SK-N-SH treated with all-trans-retinoic acid at 6 μM for 48 hours (cell line): ENCODE data around the gene FCGR3A.
"Not testable (repeated sequence)": the region's sequence is repeated elsewhere in the genome, so short reads cannot be mapped to it uniquely, and the experiment has no call there.

Experiments
- ATAC-seq: fragments of 200-7000 bp; cut with Tn5 transposase; 3 replicates; pipeline ENCODE4 v1.9.1; 2020; ENCODE audit warnings: mild to moderate bottlenecking, moderate library complexity
- CSDC2 ChIP-seq: fragments of 250-450 bp; sonication (Bioruptor Pico); IDR thresholded peaks from 2 replicates; pipeline ENCODE4 v1.5.0; 2020; ENCODE audit warnings: mild to moderate bottlenecking, moderate library complexity
- GLIS3 ChIP-seq: fragments of 250-450 bp; sonication (Bioruptor Pico); IDR thresholded peaks from 2 replicates; pipeline ENCODE4 v1.5.0; 2020; ENCODE audit warnings: mild to moderate bottlenecking, moderate library complexity
- PATZ1 ChIP-seq: fragments of 250-450 bp; sonication (Bioruptor Pico); IDR thresholded peaks from 2 replicates; pipeline ENCODE4 v1.8.0; 2020; ENCODE audit warnings: mild to moderate bottlenecking, moderate library complexity, borderline replicate concordance
- POU6F1 ChIP-seq: fragments of 250-450 bp; sonication (Bioruptor Pico); IDR thresholded peaks from 2 replicates; pipeline ENCODE4 v1.8.0; 2021; ENCODE audit warnings: low read depth, mild to moderate bottlenecking, moderate library complexity, borderline replicate concordance
- RARB ChIP-seq: fragments of 250-450 bp; sonication (Bioruptor Pico); IDR thresholded peaks from 2 replicates; pipeline ENCODE4 v1.8.0; 2021; ENCODE audit warnings: mild to moderate bottlenecking, moderate library complexity
- SNAI2 ChIP-seq: fragments of 250-450 bp; sonication (Bioruptor Pico); IDR thresholded peaks from 2 replicates; pipeline ENCODE4 v1.5.0; 2020; ENCODE audit warnings: mild to moderate bottlenecking, moderate library complexity
- TCF4 ChIP-seq: fragments of 250-450 bp; sonication (Bioruptor Pico); IDR thresholded peaks from 2 replicates; pipeline ENCODE4 v1.8.0; 2021; ENCODE audit warnings: mild to moderate bottlenecking, moderate library complexity, borderline replicate concordance
- TOX ChIP-seq: fragments of 250-450 bp; sonication (Bioruptor Pico); IDR thresholded peaks from 2 replicates; pipeline ENCODE4 v1.8.0; 2021; ENCODE audit warnings: mild to moderate bottlenecking, moderate library complexity, borderline replicate concordance
- TSHZ2 ChIP-seq: fragments of 250-450 bp; sonication (Bioruptor Pico); IDR thresholded peaks from 2 replicates; pipeline ENCODE4 v1.5.0; 2020; ENCODE audit warnings: mild to moderate bottlenecking, moderate library complexity
- ZC3H10 ChIP-seq: fragments of 250-450 bp; sonication (Bioruptor Pico); IDR thresholded peaks from 2 replicates; pipeline ENCODE4 v1.5.1; 2021; ENCODE audit warnings: mild to moderate bottlenecking, moderate library complexity
- ZFP30 ChIP-seq: fragments of 450-650 bp; formaldehyde crosslinking; IDR thresholded peaks from 2 replicates; pipeline ENCODE4 v1.5.0; 2022; ENCODE audit warnings: mild to moderate bottlenecking, moderate library complexity
- ZNF8 ChIP-seq: fragments of 450-650 bp; formaldehyde crosslinking; IDR thresholded peaks from 2 replicates; pipeline ENCODE4 v1.5.0; 2020; ENCODE audit warnings: mild to moderate bottlenecking, moderate library complexity

Gene FCGR3A

GRCh38 chr1:161549652-161550051 is at the start of gene FCGR3A:
Gene FCGR3A (minus strand): TSS chr1:161549818. CDS start chr1:161549736, 82 bp downstream.
- no peak for TF ChIP-seq CSDC2
- no peak for TF ChIP-seq ZC3H10 (CRISPR knock-in tag)
- TF ChIP-seq ZNF8 (CRISPR knock-in tag) = no peak
- no peak for TF ChIP-seq TOX
- TF ChIP-seq POU6F1 (CRISPR knock-in tag) = no peak
- no peak for TF ChIP-seq GLIS3 (CRISPR knock-in tag)
- TF ChIP-seq SNAI2 (CRISPR knock-in tag) = no peak
- no peak for TF ChIP-seq ZFP30 (CRISPR knock-in tag)
- no peak for TF ChIP-seq TSHZ2 (CRISPR knock-in tag)
- TF ChIP-seq PATZ1 (CRISPR knock-in tag) = no peak
- TF ChIP-seq TCF4 = no peak
- no peak for TF ChIP-seq RARB (CRISPR knock-in tag)
- ATAC-seq = no peak

GRCh38 chr1:161597077-161597476 is 47.5 kb upstream of the FCGR3A start:
- ATAC-seq = not testable (repeated sequence)

- ATAC-seq = not testable (repeated sequence)
Measured at GRCh38 chr1:161595583-161595982, 46.0 kb upstream of the FCGR3A start.

- ATAC-seq = peak; percentile 15; the same call in 2 of the 3 replicates
Measured at GRCh38 chr1:161595173-161595572, 45.6 kb upstream of the FCGR3A start.

GRCh38 chr1:161594269-161594984 is 44.8 kb upstream of the FCGR3A start:
- peak; percentile 39 for ATAC-seq

GRCh38 chr1:161593092-161593755 is 43.6 kb upstream of the FCGR3A start:
- not testable (repeated sequence) for ATAC-seq

GRCh38 chr1:161592586-161592985 is 43.0 kb upstream of the FCGR3A start:
- not testable (repeated sequence) for ATAC-seq

GRCh38 chr1:161589920-161590319 is 40.3 kb upstream of the FCGR3A start:
- ATAC-seq = peak; percentile 7; the same call in 1 of the 3 replicates

GRCh38 chr1:161589365-161589764 is 39.7 kb upstream of the FCGR3A start:
- ATAC-seq = peak; percentile 15; the same call in 2 of the 3 replicates

- not testable (repeated sequence) for ATAC-seq
Measured at GRCh38 chr1:161588596-161588995, 39.0 kb upstream of the FCGR3A start.

GRCh38 chr1:161582882-161583281 is 33.3 kb upstream of the FCGR3A start:
- not testable (repeated sequence) for ATAC-seq

GRCh38 chr1:161580879-161581537 is 31.4 kb upstream of the FCGR3A start:
- ATAC-seq = not testable (repeated sequence)

- ATAC-seq = not testable (repeated sequence)
Measured at GRCh38 chr1:161579856-161580507, 30.4 kb upstream of the FCGR3A start.
